ENCODE data around the gene AFF4.

The AFF4 gene

GRCh38 chr5:132827943-132828673 is 135.3 kb downstream of the AFF4 start:
- DNase-seq (ENCODE audit: low spot score) = no peak

GRCh38 chr5:132826424-132827082 is 136.9 kb downstream of the AFF4 start:
- DNase-seq (ENCODE audit: low spot score) = no peak

- DNase-seq (ENCODE audit: low spot score) = no peak
Observed at GRCh38 chr5:132825834-132826391, 137.5 kb downstream of the AFF4 start.
